CD14-positive monocyte (primary cell): ENCODE results near the gene MBP. TPM values are rescaled to one million over a fixed set of nuclear protein-coding genes. Genes with fewer than 3 reads are reported as not detected.

Experiments used
- DNase-seq, 3 donors: peaks; one replicate each; pipeline ENCODE4 v3.0.0-alpha.2; 2011 to 2022
- H2AFZ ChIP-seq: 2 replicates; pipeline ENCODE4 v1.6.0; 2012; ENCODE audit warnings: mild to moderate bottlenecking, low read depth, low read length, inconsistent platforms; ENCODE audit not compliant: insufficient read depth, poor library complexity, severe bottlenecking
- H3K27ac ChIP-seq, 2 donors: 1 replicate in 1 of 2; 2 replicates in 1 of 2; pipeline ENCODE4 v1.5.1; 2012 to 2013; ENCODE audit warnings: low read length in 2 of 2, control low read depth in 1 of 2, inconsistent platforms in 1 of 2, low read depth in 1 of 2, mild to moderate bottlenecking in 1 of 2
- H3K27me3 ChIP-seq, 2 donors: one replicate each; pipeline versions ENCODE4 v1.6.0 to v1.6.1; 2011 to 2013; ENCODE audit warnings: low read length in 2 of 2; ENCODE audit not compliant: control insufficient read depth in 2 of 2, insufficient read depth in 2 of 2
- H3K36me3 ChIP-seq, 2 donors: replicated peaks in 1 of 2; 1 replicate in 1 of 2; 2 replicates in 1 of 2; pipeline versions ENCODE4 v1.5.1 to v1.6.1; 2012 to 2013; ENCODE audit warnings: low read length in 2 of 2, control low read depth in 1 of 2, inconsistent platforms in 1 of 2, mild to moderate bottlenecking in 1 of 2; ENCODE audit not compliant: insufficient read depth in 2 of 2, control insufficient read depth in 1 of 2
- H3K4me1 ChIP-seq, 2 donors: 1 replicate in 1 of 2; 2 replicates in 1 of 2; pipeline versions ENCODE4 v1.5.1 to v1.6.1; 2012 to 2013; ENCODE audit warnings: low read length in 2 of 2, control low read depth in 1 of 2, inconsistent platforms in 1 of 2, mild to moderate bottlenecking in 1 of 2, moderate library complexity in 1 of 2; ENCODE audit not compliant: insufficient read depth in 2 of 2, control insufficient read depth in 1 of 2
- H3K4me2 ChIP-seq: replicated peaks from 2 replicates; pipeline ENCODE3; 2012; ENCODE audit warnings: low read length, moderate library complexity, mild to moderate bottlenecking; ENCODE audit not compliant: poor library complexity, severe bottlenecking; ENCODE audit errors: extremely low read depth
- H3K4me3 ChIP-seq, 3 experiments: fragments of 200-600 bp in 1 of 3; sonication (generic) in 1 of 3; replicated peaks in 1 of 3; 1 replicate in 2 of 3; 2 replicates in 1 of 3; pipeline ENCODE4 v1.5.1; 2011 to 2013; ENCODE audit warnings: low read length in 3 of 3, mild to moderate bottlenecking in 3 of 3, control low read depth in 2 of 3, low read depth in 2 of 3, inconsistent platforms in 1 of 3, moderate library complexity in 1 of 3
- H3K79me2 ChIP-seq: 2 replicates; pipeline ENCODE4 v1.6.0; 2012; ENCODE audit warnings: mild to moderate bottlenecking, control low read depth, inconsistent platforms, low read length, moderate library complexity; ENCODE audit not compliant: insufficient read depth
- H3K9ac ChIP-seq: 2 replicates; pipeline ENCODE4 v1.6.0; 2017; ENCODE audit warnings: low read length, mild to moderate bottlenecking; ENCODE audit not compliant: insufficient read depth, poor library complexity, severe bottlenecking
- H3K9me3 ChIP-seq, 2 donors: replicated peaks in 1 of 2; 1 replicate in 1 of 2; 2 replicates in 1 of 2; pipeline versions ENCODE4 v1.5.1 to v1.6.1; 2012 to 2013; ENCODE audit warnings: low read length in 2 of 2, control low read depth in 1 of 2; ENCODE audit not compliant: control insufficient read depth in 1 of 2, insufficient read depth in 1 of 2
- H4K20me1 ChIP-seq: 2 replicates; pipeline ENCODE4 v1.6.0; 2012; ENCODE audit warnings: mild to moderate bottlenecking, low read length, control low read depth, moderate library complexity; ENCODE audit not compliant: insufficient read depth
- H3K27ac Mint-ChIP-seq, 7 donors: one replicate each; pipeline ENCODE4 v1.8.0; 2020; ENCODE audit warnings: mild to moderate bottlenecking in 7 of 7, mixed read lengths in 7 of 7, moderate library complexity in 6 of 7, inconsistent platforms in 2 of 7
- H3K27me3 Mint-ChIP-seq, 3 donors: one replicate each; pipeline ENCODE4 v1.8.0; 2021 to 2022; ENCODE audit warnings: low read depth in 3 of 3, mild to moderate bottlenecking in 3 of 3, mixed read lengths in 3 of 3, moderate library complexity in 3 of 3, inconsistent platforms in 1 of 3
- H3K36me3 Mint-ChIP-seq, 2 donors: one replicate each; pipeline ENCODE4 v1.8.0; 2020; ENCODE audit warnings: mixed read lengths in 2 of 2, inconsistent platforms in 1 of 2, mild to moderate bottlenecking in 1 of 2
- H3K4me1 Mint-ChIP-seq: one replicate; pipeline ENCODE4 v1.8.0; 2020; ENCODE audit warnings: mild to moderate bottlenecking, mixed read lengths
- H3K4me3 Mint-ChIP-seq, 2 donors: one replicate each; pipeline ENCODE4 v1.8.0; 2020; ENCODE audit warnings: mild to moderate bottlenecking in 2 of 2, mixed read lengths in 2 of 2, moderate library complexity in 1 of 2
- H3K9me3 Mint-ChIP-seq, 7 donors: one replicate each; pipeline ENCODE4 v1.8.0; 2020 to 2022; ENCODE audit warnings: mixed read lengths in 7 of 7, mild to moderate bottlenecking in 6 of 7, moderate library complexity in 6 of 7, inconsistent platforms in 2 of 7
- CTCF ChIP-seq: fragments of 200-600 bp; IDR thresholded peaks from one replicate; pipeline ENCODE4 v1.8.0; 2022; ENCODE audit warnings: antibody characterized with exemption, mild to moderate bottlenecking
- WGBS: methylation state at CpG from one replicate; pipeline ENCODE4 v1.1.5; 2013; ENCODE audit warnings: missing lambda C conversion rate; ENCODE audit not compliant: insufficient coverage; 5-methylcytosine and 5-hydroxymethylcytosine counted together
- intact Hi-C, 2 donors: fragments of 100-400 bp; cut with micrococcal nuclease; formaldehyde crosslinking; loops; one replicate each; pipeline versions ENCODE4 v1.15.0 to v1.15.1; 2023
- polyA plus RNA-seq, 3 donors: library from polyadenylated mRNA; depleted of rRNA in 1 of 3; unstranded in 2 of 3; stranded (reverse) in 1 of 3; fragments of 300-500 nt in 2 of 3; fragments of >200 nt in 1 of 3; fragmentation: Illumina TruSeq in 2 of 3; gene quantifications; 1 replicate in 2 of 3; 2 replicates in 1 of 3; pipeline ENCODE4 v1.2.3, GENCODE V29; 2012 to 2021

The MBP gene
- polyA plus RNA-seq, 3 donors, result 47.7 to 81.0 (median 50.4) TPM

- Histone ChIP-seq H3K27ac (peak overlapping the region in 1 of 2 donors; percentile 62), H3K4me2 (no peak overlapping the region), H3K36me3 (peaks cover 28 to 68% of the 10 kb centered on the region in 2 donors), H3K9me3 (no peaks in the 10 kb centered on the region), H3K27me3 (no peaks in the 10 kb centered on the region), H2AFZ (no peak overlapping the region), H3K9ac (no peak overlapping the region), H3K4me3 (no peak overlapping the region), H4K20me1 (peaks cover 81% of the 10 kb centered on the region), H3K79me2 (peaks cover 66% of the 10 kb centered on the region), H3K4me1 (no peaks in the 10 kb centered on the region)
- H3K27ac Mint-ChIP-seq, result peak overlapping the region in 6 of 7 donors; percentile 5 to 68 (median 57)
- intact Hi-C loops, result no loop called here
- WGBS, result 60% methylated on average over 2 of the region's 10 CpGs
- H3K4me3 Mint-ChIP-seq, result no peak overlapping the region
- DNase-seq, result no peak
- H3K4me1 Mint-ChIP-seq, result peaks cover 7% of the 10 kb centered on the region
- TF ChIP-seq CTCF, result no peak
- peaks cover 46 to 48% of the 10 kb centered on the region in 2 donors for H3K36me3 Mint-ChIP-seq
- H3K27me3 Mint-ChIP-seq, result no peaks in the 10 kb centered on the region
- peaks cover 0 to 4% (median 0%) of the 10 kb centered on the region in 7 donors for H3K9me3 Mint-ChIP-seq
Measured at GRCh38 chr18:77039196-77040130, 93.1 kb downstream of the MBP start.

GRCh38 chr18:77038182-77038858 lies 94.3 kb downstream of the MBP start:
- Histone ChIP-seq H3K4me2 (no peak overlapping the region), H3K36me3 (peaks cover 19 to 59% of the 10 kb centered on the region in 2 donors), H2AFZ (no peak overlapping the region), H4K20me1 (peaks cover 81% of the 10 kb centered on the region), H3K27me3 (no peaks in the 10 kb centered on the region), H3K4me3 (no peak overlapping the region), H3K4me1 (peaks cover 2 to 3% of the 10 kb centered on the region in 2 donors), H3K27ac (peak overlapping the region in 1 of 2 donors; percentile 10), H3K9ac (no peak overlapping the region), H3K9me3 (no peaks in the 10 kb centered on the region), H3K79me2 (peaks cover 65% of the 10 kb centered on the region)
- no peak for DNase-seq
- Mint-ChIP-seq H3K27ac (no peak overlapping the region), H3K36me3 (peaks cover 40 to 43% of the 10 kb centered on the region in 2 donors), H3K4me1 (peaks cover 12% of the 10 kb centered on the region), H3K4me3 (no peak overlapping the region), H3K27me3 (no peaks in the 10 kb centered on the region), H3K9me3 (peaks cover 0 to 2% (median 0%) of the 10 kb centered on the region in 7 donors)
- no peak for TF ChIP-seq CTCF
- no CpG with 5 or more reads among the region's 3 CpGs for WGBS
- intact Hi-C loops, result no loop called here
